Measurements from ENCODE around the gene MEI1. TPM values are rescaled to one million over a fixed set of nuclear protein-coding genes. Genes with fewer than 3 reads are reported as not detected.

Gene MEI1
- total RNA-seq, 2 donors from 2014 or later: 0.71 to 15.5 TPM

- Histone ChIP-seq H3K4me3 (peak within 1 kb of the TSS; percentile 72 to 92), H3K27ac (peak within 1 kb of the TSS; percentile 90)
- TF ChIP-seq CTCF (IDR thresholded peaks at IDR 0.05): no peak
Measured at GRCh38 chr22:41800348-41801146, 101.2 kb downstream of the MEI1 start, which contains the start of gene CCDC134. CCDC134 (plus strand) TSS chr22:41800679; CDS start chr22:41808891, 8,212 bp downstream.

GRCh38 chr22:41801147-41801819, 102.0 kb downstream of the MEI1 start:
- Histone ChIP-seq H3K4me1 (peaks cover 0 to 24% of the 10 kb centered on the region in 2 donors), H3K4me3 (peak overlapping the region; percentile 72 to 92), H3K9me3 (no peaks in the 10 kb centered on the region), H3K36me3 (no peaks in the 10 kb centered on the region), H3K27ac (peak overlapping the region; percentile 90), H3K27me3 (no peaks in the 10 kb centered on the region)
- DNase-seq (ENCODE audit: low spot score): no peak
- no peak for TF ChIP-seq CTCF (IDR thresholded peaks at IDR 0.05)

More at GRCh38 chr22:41800348-41801146, 101.2 kb downstream of the MEI1 start, which contains the start of gene CCDC134:
- Histone ChIP-seq H3K27me3 (no peaks in the 10 kb centered on the region), H3K36me3 (no peaks in the 10 kb centered on the region), H3K4me1 (peaks cover 0 to 24% of the 10 kb centered on the region in 2 donors), H3K9me3 (no peaks in the 10 kb centered on the region)
- DNase-seq (ENCODE audit: low spot score): peak; percentile 89

GRCh38 chr22:41801886-41802285, 102.6 kb downstream of the MEI1 start:
- DNase-seq (ENCODE audit: low spot score): no peak
- TF ChIP-seq CTCF (IDR thresholded peaks at IDR 0.05): no peak
- H3K27me3 ChIP-seq: no peaks in the 10 kb centered on the region
- H3K4me3 ChIP-seq: no peak overlapping the region
- no peak overlapping the region for H3K27ac ChIP-seq
- H3K9me3 ChIP-seq: no peaks in the 10 kb centered on the region
- peaks cover 0 to 24% of the 10 kb centered on the region in 2 donors for H3K4me1 ChIP-seq
- H3K36me3 ChIP-seq: no peaks in the 10 kb centered on the region

GRCh38 chr22:41805639-41806038, 106.3 kb downstream of the MEI1 start:
- H3K36me3 ChIP-seq: peaks cover 4% of the 10 kb centered on the region
- DNase-seq (ENCODE audit: low spot score): no peak

GRCh38 chr22:41808400-41808799, 109.1 kb downstream of the MEI1 start:
- Histone ChIP-seq H3K4me3 (no peak overlapping the region), H3K4me1 (no peaks in the 10 kb centered on the region), H3K9me3 (no peaks in the 10 kb centered on the region), H3K36me3 (peaks cover 4% of the 10 kb centered on the region), H3K27ac (no peak overlapping the region), H3K27me3 (no peaks in the 10 kb centered on the region)
- no peak for TF ChIP-seq CTCF (IDR thresholded peaks at IDR 0.05)
- DNase-seq (ENCODE audit: low spot score): no peak

More at GRCh38 chr22:41805639-41806038, 106.3 kb downstream of the MEI1 start:
- Histone ChIP-seq H3K9me3 (no peaks in the 10 kb centered on the region), H3K4me3 (no peak overlapping the region), H3K4me1 (peaks cover 0 to 13% of the 10 kb centered on the region in 2 donors), H3K27me3 (no peaks in the 10 kb centered on the region), H3K27ac (no peak overlapping the region)
- TF ChIP-seq CTCF (IDR thresholded peaks at IDR 0.05): no peak
